ENCODE data around the gene ZNF318. TPM values are rescaled to one million over a fixed set of nuclear protein-coding genes. Genes with fewer than 3 reads are reported as not detected.

ZNF318 gene
- total RNA-seq, 1 donor from 2014 or later, result 9.7 TPM

- DNase-seq (ENCODE audit: low spot score), result no peak
- Mint-ChIP-seq H3K27ac (no peak overlapping the region), H3K36me3 (ENCODE audit: low read depth) (no peaks in the 10 kb centered on the region), H3K4me1 (ENCODE audit: low read depth) (no peaks in the 10 kb centered on the region), H3K27me3 (ENCODE audit: insufficient read depth) (peaks cover 14% of the 10 kb centered on the region), H3K9me3 (no peaks in the 10 kb centered on the region), H3K4me3 (no peak overlapping the region)
- intact Hi-C loops (cut with micrococcal nuclease), result no loop called here
These were observed 68.2 kb downstream of the ZNF318 start for GRCh38 chr6:43301081-43301870.

GRCh38 chr6:43299338-43300293, 69.8 kb downstream of the ZNF318 start:
- Mint-ChIP-seq H3K9me3 (no peaks in the 10 kb centered on the region), H3K36me3 (ENCODE audit: low read depth) (no peaks in the 10 kb centered on the region), H3K27me3 (ENCODE audit: insufficient read depth) (peaks cover 14% of the 10 kb centered on the region), H3K4me3 (no peak overlapping the region), H3K27ac (no peak overlapping the region), H3K4me1 (ENCODE audit: low read depth) (no peaks in the 10 kb centered on the region)
- intact Hi-C loops (cut with micrococcal nuclease), result no loop called here
- no peak for DNase-seq (ENCODE audit: low spot score)

GRCh38 chr6:43298565-43299337, 70.7 kb downstream of the ZNF318 start:
- intact Hi-C loops (cut with micrococcal nuclease), result no loop called here

GRCh38 chr6:43297644-43298564, 71.5 kb downstream of the ZNF318 start, which contains the start of gene SLC22A7:
Gene SLC22A7 (plus strand): TSS chr6:43298260. CDS start chr6:43298359, 99 bp downstream.
- DNase-seq (ENCODE audit: low spot score), result no peak
- Mint-ChIP-seq H3K27me3 (ENCODE audit: insufficient read depth) (peaks cover 14% of the 10 kb centered on the region), H3K36me3 (ENCODE audit: low read depth) (no peaks in the 10 kb centered on the region), H3K4me1 (ENCODE audit: low read depth) (no peaks in the 10 kb centered on the region), H3K9me3 (no peaks in the 10 kb centered on the region), H3K4me3 (no peak within 1 kb of the TSS), H3K27ac (no peak within 1 kb of the TSS)
- intact Hi-C loops (cut with micrococcal nuclease), result no loop called here

More at GRCh38 chr6:43298565-43299337, 70.7 kb downstream of the ZNF318 start:
- H3K36me3 Mint-ChIP-seq (ENCODE audit: low read depth), result no peaks in the 10 kb centered on the region
- H3K9me3 Mint-ChIP-seq, result no peaks in the 10 kb centered on the region
- H3K4me3 Mint-ChIP-seq, result no peak overlapping the region
- no peaks in the 10 kb centered on the region for H3K4me1 Mint-ChIP-seq (ENCODE audit: low read depth)
- no peak overlapping the region for H3K27ac Mint-ChIP-seq
- H3K27me3 Mint-ChIP-seq (ENCODE audit: insufficient read depth), result peaks cover 14% of the 10 kb centered on the region
- no peak for DNase-seq (ENCODE audit: low spot score)

GRCh38 chr6:43296780-43297497, 72.5 kb downstream of the ZNF318 start:
- H3K27me3 Mint-ChIP-seq (ENCODE audit: insufficient read depth), result peaks cover 14% of the 10 kb centered on the region
- H3K4me1 Mint-ChIP-seq (ENCODE audit: low read depth), result no peaks in the 10 kb centered on the region
- no peaks in the 10 kb centered on the region for H3K36me3 Mint-ChIP-seq (ENCODE audit: low read depth)
- intact Hi-C loops (cut with micrococcal nuclease), result no loop called here
- no peak for DNase-seq (ENCODE audit: low spot score)
- H3K4me3 Mint-ChIP-seq, result no peak overlapping the region
- H3K27ac Mint-ChIP-seq, result no peak overlapping the region
- no peaks in the 10 kb centered on the region for H3K9me3 Mint-ChIP-seq

- H3K27me3 Mint-ChIP-seq (ENCODE audit: insufficient read depth), result peaks cover 12% of the 10 kb centered on the region
These were observed 74.0 kb downstream of the ZNF318 start for GRCh38 chr6:43295456-43295855.

GRCh38 chr6:43294536-43294935, 74.9 kb downstream of the ZNF318 start:
- Mint-ChIP-seq H3K27me3 (ENCODE audit: insufficient read depth) (peaks cover 14% of the 10 kb centered on the region), H3K36me3 (ENCODE audit: low read depth) (no peaks in the 10 kb centered on the region), H3K9me3 (no peaks in the 10 kb centered on the region), H3K4me3 (no peak overlapping the region), H3K27ac (no peak overlapping the region), H3K4me1 (ENCODE audit: low read depth) (no peaks in the 10 kb centered on the region)
- no peak for DNase-seq (ENCODE audit: low spot score)
- intact Hi-C loops (cut with micrococcal nuclease), result no loop called here

More at GRCh38 chr6:43295456-43295855, 74.0 kb downstream of the ZNF318 start:
- H3K4me1 Mint-ChIP-seq (ENCODE audit: low read depth), result no peaks in the 10 kb centered on the region
- H3K9me3 Mint-ChIP-seq, result no peaks in the 10 kb centered on the region
- no peak overlapping the region for H3K27ac Mint-ChIP-seq
- no peaks in the 10 kb centered on the region for H3K36me3 Mint-ChIP-seq (ENCODE audit: low read depth)
- H3K4me3 Mint-ChIP-seq, result no peak overlapping the region
- intact Hi-C loops (cut with micrococcal nuclease), result no loop called here
- no peak for DNase-seq (ENCODE audit: low spot score)

GRCh38 chr6:43293698-43294097, 75.7 kb downstream of the ZNF318 start:
- no peak for DNase-seq (ENCODE audit: low spot score)
- Mint-ChIP-seq H3K27ac (no peak overlapping the region), H3K36me3 (ENCODE audit: low read depth) (no peaks in the 10 kb centered on the region), H3K9me3 (no peaks in the 10 kb centered on the region), H3K27me3 (ENCODE audit: insufficient read depth) (peaks cover 12% of the 10 kb centered on the region), H3K4me3 (no peak overlapping the region), H3K4me1 (ENCODE audit: low read depth) (no peaks in the 10 kb centered on the region)
- intact Hi-C loops (cut with micrococcal nuclease), result no loop called here

GRCh38 chr6:43292763-43293318, 76.6 kb downstream of the ZNF318 start:
- Mint-ChIP-seq H3K36me3 (ENCODE audit: low read depth) (no peaks in the 10 kb centered on the region), H3K4me1 (ENCODE audit: low read depth) (no peaks in the 10 kb centered on the region), H3K9me3 (no peaks in the 10 kb centered on the region), H3K27ac (no peak overlapping the region), H3K27me3 (ENCODE audit: insufficient read depth) (peaks cover 18% of the 10 kb centered on the region), H3K4me3 (no peak overlapping the region)
- no peak for DNase-seq (ENCODE audit: low spot score)
- intact Hi-C loops (cut with micrococcal nuclease), result no loop called here

GRCh38 chr6:43292341-43292740, 77.1 kb downstream of the ZNF318 start:
- H3K4me1 Mint-ChIP-seq (ENCODE audit: low read depth), result no peaks in the 10 kb centered on the region
- H3K27me3 Mint-ChIP-seq (ENCODE audit: insufficient read depth), result peaks cover 18% of the 10 kb centered on the region
- no peak overlapping the region for H3K4me3 Mint-ChIP-seq
- H3K27ac Mint-ChIP-seq, result no peak overlapping the region
- no peaks in the 10 kb centered on the region for H3K9me3 Mint-ChIP-seq
- intact Hi-C loops (cut with micrococcal nuclease), result no loop called here
- DNase-seq (ENCODE audit: low spot score), result no peak
- no peaks in the 10 kb centered on the region for H3K36me3 Mint-ChIP-seq (ENCODE audit: low read depth)

- H3K9me3 Mint-ChIP-seq, result no peaks in the 10 kb centered on the region
- H3K4me1 Mint-ChIP-seq (ENCODE audit: low read depth), result no peaks in the 10 kb centered on the region
- DNase-seq (ENCODE audit: low spot score), result no peak
- H3K4me3 Mint-ChIP-seq, result no peak overlapping the region
- no peaks in the 10 kb centered on the region for H3K36me3 Mint-ChIP-seq (ENCODE audit: low read depth)
- intact Hi-C loops (cut with micrococcal nuclease), result no loop called here
- H3K27ac Mint-ChIP-seq, result no peak overlapping the region
- peaks cover 21% of the 10 kb centered on the region for H3K27me3 Mint-ChIP-seq (ENCODE audit: insufficient read depth)
These were observed 77.7 kb downstream of the ZNF318 start for GRCh38 chr6:43291708-43292107.
